Measurements from ENCODE around the gene TRIM28.

Gene TRIM28

GRCh38 chr19:58549664-58550361 is 5.9 kb downstream of the TRIM28 start:
- CTCF ChIA-PET, result interaction anchor here (1.4 to 1.7 kb wide), 2 partner anchors 29 to 30 kb away, joined by 3 to 7 read pairs; partner anchors contain the start of gene ZBTB45
- TF ChIP-seq CTCF (IDR thresholded peaks at IDR 0.05; ENCODE audit: control extremely low read depth, extremely low read depth, low read depth, missing control alignments), result no peak
- no peak for DNase-seq (ENCODE audit: extremely low spot score)
- POLR2A ChIA-PET, result no interaction called here

GRCh38 chr19:58550362-58551122 is 6.7 kb downstream of the TRIM28 start:
- TF ChIP-seq CTCF (IDR thresholded peaks at IDR 0.05; ENCODE audit: control extremely low read depth, extremely low read depth, low read depth, missing control alignments), result no peak
- no peak for DNase-seq (ENCODE audit: extremely low spot score)
- CTCF ChIA-PET, result interaction anchor here (1.4 to 1.7 kb wide), 2 partner anchors 29 to 31 kb away, joined by 3 to 7 read pairs; partner anchors contain the start of gene ZBTB45
- POLR2A ChIA-PET, result no interaction called here

GRCh38 chr19:58551123-58551497 is 7.2 kb downstream of the TRIM28 start:
- TF ChIP-seq CTCF (IDR thresholded peaks at IDR 0.05; ENCODE audit: control extremely low read depth, extremely low read depth, low read depth, missing control alignments), result no peak
- ChIA-PET CTCF (interaction anchor here (1.4 to 1.5 kb wide), 2 partner anchors 28 to 32 kb away, joined by 3 to 9 read pairs; partner anchors contain the start of gene ZBTB45), POLR2A (interaction anchor here (0.5 kb wide), 1 partner anchor 1268 kb away, joined by 3 read pairs; no protein-coding TSS in a partner anchor)
- no peak for DNase-seq (ENCODE audit: extremely low spot score)

GRCh38 chr19:58551577-58552471 is 8.0 kb downstream of the TRIM28 start:
- ChIA-PET CTCF (interaction anchor here (1.5 kb wide), 1 partner anchor 32 kb away, joined by 9 read pairs; the partner anchor contains the start of gene ZBTB45), POLR2A (interaction anchor here (0.5 to 3.7 kb wide), 2 partner anchors 7 to 1269 kb away, joined by 3 to 32 read pairs; partner anchors contain the start of gene TRIM28)
- no peak for TF ChIP-seq CTCF (IDR thresholded peaks at IDR 0.05; ENCODE audit: control extremely low read depth, extremely low read depth, low read depth, missing control alignments)
- DNase-seq (ENCODE audit: extremely low spot score), result no peak

GRCh38 chr19:58552655-58553054 is 8.8 kb downstream of the TRIM28 start:
- POLR2A ChIA-PET, result interaction anchor here (3.7 kb wide), 1 partner anchor 8 kb away, joined by 32 read pairs; the partner anchor contains the start of gene TRIM28
- CTCF ChIA-PET, result interaction anchor here (1.3 to 2.9 kb wide), 4 partner anchors 29 to 38 kb away, joined by 3 to 30 read pairs (median 6); partner anchors contain the start of gene ZBTB45
- TF ChIP-seq CTCF (IDR thresholded peaks at IDR 0.05; ENCODE audit: control extremely low read depth, extremely low read depth, low read depth, missing control alignments), result no peak
- DNase-seq (ENCODE audit: extremely low spot score), result no peak

Measured in GM10248 (cell line).